Esophagus (tissue), 2 donors: Measurements from ENCODE around the gene MKKS. TPM values are rescaled to one million over a fixed set of nuclear protein-coding genes. Genes with fewer than 3 reads are reported as not detected.
"Not testable (repeated sequence)": the region's sequence is repeated elsewhere in the genome, so short reads cannot be mapped to it uniquely, and the experiment has no call there.

Experiments used
- H3K27ac ChIP-seq, 2 donors: one replicate each; pipeline ENCODE4 v1.5.1; 2013; ENCODE audit warnings: low read depth in 2 of 2, mild to moderate bottlenecking in 2 of 2, inconsistent platforms in 1 of 2, low read length in 1 of 2, moderate library complexity in 1 of 2
- H3K27me3 ChIP-seq, 2 donors: one replicate each; pipeline ENCODE4 v1.6.1; 2013; ENCODE audit warnings: low read length in 2 of 2, control low read depth in 1 of 2, mild to moderate bottlenecking in 1 of 2; ENCODE audit not compliant: insufficient read depth in 2 of 2, control insufficient read depth in 1 of 2
- H3K36me3 ChIP-seq, 2 donors: one replicate each; pipeline ENCODE4 v1.6.1; 2013; ENCODE audit warnings: low read length in 1 of 2; ENCODE audit not compliant: control insufficient read depth in 2 of 2, insufficient read depth in 2 of 2
- H3K4me1 ChIP-seq, 2 donors: one replicate each; pipeline ENCODE4 v1.6.1; 2013; ENCODE audit warnings: low read length in 1 of 2; ENCODE audit not compliant: control insufficient read depth in 2 of 2, insufficient read depth in 2 of 2
- H3K4me3 ChIP-seq, 2 donors: one replicate each; pipeline ENCODE4 v1.5.1; 2013; ENCODE audit warnings: low read length in 2 of 2, mild to moderate bottlenecking in 2 of 2, low read depth in 1 of 2, moderate library complexity in 1 of 2
- H3K9me3 ChIP-seq, 2 donors: one replicate each; pipeline ENCODE4 v1.6.1; 2013; ENCODE audit warnings: mild to moderate bottlenecking in 2 of 2, low read depth in 1 of 2, low read length in 1 of 2, moderate library complexity in 1 of 2; ENCODE audit not compliant: control insufficient read depth in 2 of 2, insufficient read depth in 1 of 2
- WGBS, 2 donors: extraction: QIAGEN DNeasy Blood & Tissue Kit; methylation state at CpG; one replicate each; pipeline ENCODE4 v1.1.7; 2013; 5-methylcytosine and 5-hydroxymethylcytosine counted together
- polyA plus RNA-seq, 2 donors: library from polyadenylated mRNA; stranded (reverse); fragments of 200-250 nt; gene quantifications; one replicate each; pipeline ENCODE4 v1.2.3, GENCODE V29; 2013
- donor health status: healthy with polysubstance abuse.
- donor health status: Bipolar disorder and iron deficiency.

MKKS gene
- polyA plus RNA-seq, 2 donors, result 9.4 to 11.1 TPM

- H3K36me3 ChIP-seq, result no peaks in the 10 kb centered on the region
- no peaks in the 10 kb centered on the region for H3K4me1 ChIP-seq
- H3K9me3 ChIP-seq, result no peaks in the 10 kb centered on the region
- no peaks in the 10 kb centered on the region for H3K27me3 ChIP-seq
- H3K27ac ChIP-seq, result no peak overlapping the region
- H3K4me3 ChIP-seq, result no peak overlapping the region
- WGBS, 2 donors, result 65 to 85% methylated on average over 2 of the region's 2 CpGs
These were observed 10.3 kb downstream of the MKKS start for GRCh38 chr20:10423735-10424134.

GRCh38 chr20:10419550-10420133, 14.4 kb downstream of the MKKS start:
- H3K4me1 ChIP-seq, result no peaks in the 10 kb centered on the region
- no peaks in the 10 kb centered on the region for H3K9me3 ChIP-seq
- no peaks in the 10 kb centered on the region for H3K27me3 ChIP-seq
- no peaks in the 10 kb centered on the region for H3K36me3 ChIP-seq
- no peak overlapping the region for H3K4me3 ChIP-seq
- no peak overlapping the region for H3K27ac ChIP-seq
- WGBS, 2 donors, result 82 to 88% methylated on average over 5 of the region's 5 CpGs

- H3K27ac ChIP-seq, H3K36me3 ChIP-seq, H3K9me3 ChIP-seq, H3K27me3 ChIP-seq, H3K4me3 ChIP-seq, H3K4me1 ChIP-seq: not testable (repeated sequence)
- 95 to 98% methylated on average over 2 of the region's 2 CpGs for WGBS, 2 donors
These were observed 16.8 kb downstream of the MKKS start for GRCh38 chr20:10417218-10417617.

- no peaks in the 10 kb centered on the region for H3K4me1 ChIP-seq
- H3K36me3 ChIP-seq, result peaks cover 0 to 3% of the 10 kb centered on the region in 2 donors
- H3K9me3 ChIP-seq, result no peaks in the 10 kb centered on the region
- WGBS, 2 donors, result 35 to 37% methylated on average over 3 of the region's 3 CpGs
- H3K4me3 ChIP-seq, result no peak overlapping the region
- H3K27me3 ChIP-seq, result no peaks in the 10 kb centered on the region
- H3K27ac ChIP-seq, result no peak overlapping the region
These were observed 18.9 kb downstream of the MKKS start for GRCh38 chr20:10415013-10415650.

GRCh38 chr20:10412591-10413408, 21.2 kb downstream of the MKKS start:
- 81 to 82% methylated on average over 5 of the region's 5 CpGs for WGBS, 2 donors
- Histone ChIP-seq H3K9me3 (no peaks in the 10 kb centered on the region), H3K27me3 (no peaks in the 10 kb centered on the region), H3K27ac (no peak overlapping the region), H3K4me3 (no peak overlapping the region), H3K36me3 (peaks cover 0 to 3% of the 10 kb centered on the region in 2 donors), H3K4me1 (no peaks in the 10 kb centered on the region)

- H3K4me1 ChIP-seq, result no peaks in the 10 kb centered on the region
- H3K4me3 ChIP-seq, result no peak overlapping the region
- no peaks in the 10 kb centered on the region for H3K27me3 ChIP-seq
- peaks cover 0 to 3% of the 10 kb centered on the region in 2 donors for H3K36me3 ChIP-seq
- 83 to 94% methylated on average over 1 of the region's 1 CpG for WGBS, 2 donors
- no peak overlapping the region for H3K27ac ChIP-seq
- no peaks in the 10 kb centered on the region for H3K9me3 ChIP-seq
These were observed 22.3 kb downstream of the MKKS start for GRCh38 chr20:10411673-10412072.

- Histone ChIP-seq H3K4me1 (no peaks in the 10 kb centered on the region), H3K9me3 (no peaks in the 10 kb centered on the region), H3K4me3 (no peak overlapping the region), H3K36me3 (peaks cover 4 to 5% of the 10 kb centered on the region in 2 donors), H3K27me3 (no peaks in the 10 kb centered on the region), H3K27ac (no peak overlapping the region)
- WGBS, 2 donors, result 90 to 91% methylated on average over 2 of the region's 2 CpGs
These were observed 25.8 kb downstream of the MKKS start for GRCh38 chr20:10408108-10408813.

- 80 to 86% methylated on average over 4 of the region's 4 CpGs for WGBS, 2 donors
These were observed 29.0 kb downstream of the MKKS start for GRCh38 chr20:10404959-10405530.

GRCh38 chr20:10404023-10404628, 29.9 kb downstream of the MKKS start:
- WGBS, 2 donors, result 95% methylated on average over 2 of the region's 2 CpGs

More at GRCh38 chr20:10404959-10405530, 29.0 kb downstream of the MKKS start:
- Histone ChIP-seq H3K27ac (no peak overlapping the region), H3K4me1 (no peaks in the 10 kb centered on the region), H3K27me3 (no peaks in the 10 kb centered on the region), H3K36me3 (peaks cover 3 to 4% of the 10 kb centered on the region in 2 donors), H3K4me3 (no peak overlapping the region), H3K9me3 (no peaks in the 10 kb centered on the region)

More at GRCh38 chr20:10404023-10404628, 29.9 kb downstream of the MKKS start:
- H3K27me3 ChIP-seq, result no peaks in the 10 kb centered on the region
- H3K9me3 ChIP-seq, result no peaks in the 10 kb centered on the region
- no peak overlapping the region for H3K27ac ChIP-seq
- H3K36me3 ChIP-seq, result peaks cover 3 to 4% of the 10 kb centered on the region in 2 donors
- H3K4me3 ChIP-seq, result no peak overlapping the region
- H3K4me1 ChIP-seq, result no peaks in the 10 kb centered on the region
